Activated naive CD4-positive, alpha-beta T cell treated with anti-CD3 and anti-CD28 coated beads, Interleukin-2, amount 50 U/mL, for 72 hours (primary cell): Measurements from ENCODE around the gene PRKRIP1. TPM values are rescaled to one million over a fixed set of nuclear protein-coding genes. Genes with fewer than 3 reads are reported as not detected.
"Not testable (repeated sequence)": the region's sequence is repeated elsewhere in the genome, so short reads cannot be mapped to it uniquely, and the experiment has no call there.

ENCODE experiments used
- ATAC-seq, 2 donors: fragments of 150-1000 bp; cut with Tn5 transposase; 2 replicates each; pipeline ENCODE4 v1.10.0; 2021; ENCODE audit warnings: mild to moderate bottlenecking in 2 of 2, moderate library complexity in 2 of 2
- DNase-seq, 2 donors: peaks; one replicate each; pipeline ENCODE4 v3.0.0; 2021 to 2022; ENCODE audit warnings: low spot score in 2 of 2
- H3K27ac Mint-ChIP-seq, 2 donors: one replicate each; pipeline ENCODE4 v1.8.0; 2022; ENCODE audit warnings: mild to moderate bottlenecking in 2 of 2, mixed read lengths in 2 of 2
- H3K36me3 Mint-ChIP-seq, 2 donors: one replicate each; pipeline ENCODE4 v1.8.0; 2022; ENCODE audit warnings: mixed read lengths in 2 of 2
- H3K9me3 Mint-ChIP-seq, 2 donors: one replicate each; pipeline ENCODE4 v1.8.0; 2022; ENCODE audit warnings: mixed read lengths in 2 of 2
- total RNA-seq, 2 donors: library from RNA; stranded (reverse); gene quantifications; one replicate each; pipeline ENCODE4 v1.2.3, GENCODE V29; 2022

The PRKRIP1 gene
- total RNA-seq, 2 donors from 2014 or later, result 22.9 to 42.3 TPM

DNA sequence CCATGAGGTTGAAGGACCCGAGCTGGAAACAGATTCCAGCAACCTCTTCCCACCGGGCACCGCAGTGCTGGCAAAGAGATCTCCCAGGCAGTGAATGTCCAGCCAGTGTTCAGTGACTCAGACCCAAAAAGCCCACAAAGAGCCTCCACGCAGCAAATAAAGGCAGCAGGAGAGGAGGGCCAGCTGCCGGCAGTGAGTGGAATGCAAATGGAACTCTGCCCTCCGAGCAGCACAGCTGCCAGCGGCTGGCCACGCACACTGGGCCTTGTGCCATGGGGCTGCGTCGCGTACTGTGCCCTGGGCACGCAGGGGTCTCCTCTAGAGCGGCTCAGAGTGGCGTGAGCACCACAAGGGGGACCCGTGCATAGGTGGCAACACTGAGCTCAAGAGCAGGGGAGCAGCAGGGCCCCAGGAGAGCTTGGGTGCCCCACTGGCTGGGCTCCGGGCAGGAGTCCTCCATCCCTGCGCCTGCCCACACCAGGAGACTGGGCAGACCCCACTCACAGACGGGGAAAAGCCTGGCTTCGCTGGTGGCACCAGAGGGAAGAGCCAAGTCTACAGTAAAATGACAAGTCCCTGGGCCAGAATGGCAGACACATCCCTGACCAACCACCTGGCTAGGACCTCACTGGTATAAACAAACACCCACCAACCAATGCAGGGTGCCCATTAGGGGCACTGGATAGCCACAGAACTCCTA, 78.7 kb downstream of the PRKRIP1 start:
- H3K27ac Mint-ChIP-seq, ATAC-seq, H3K36me3 Mint-ChIP-seq, H3K9me3 Mint-ChIP-seq: not testable (repeated sequence)
- DNase-seq, result peak in 1 of 2 donors; percentile 39

Other genes with a start within 250 kb of the PRKRIP1 start
- gene SH2B2, start 109.5 kb upstream of the PRKRIP1 start, total RNA-seq, result 1 to 10 TPM in 1 of 2 donors, under 1 TPM in 1; 0.84 to 6.3 TPM
- gene SPDYE6, start 39.9 kb upstream of the PRKRIP1 start, total RNA-seq, result not detected
- 10 to 100 TPM; 25.8 to 26.7 TPM for gene ORAI2, start 37.2 kb downstream of the PRKRIP1 start, total RNA-seq
- gene ALKBH4, start 68.5 kb downstream of the PRKRIP1 start, total RNA-seq, result 1 to 10 TPM; 8.2 to 9.3 TPM
- 10 to 100 TPM; 11.6 to 12.5 TPM for gene LRWD1, start 68.6 kb downstream of the PRKRIP1 start, total RNA-seq
- gene POLR2J, start 82.6 kb downstream of the PRKRIP1 start, total RNA-seq, result 10 to 100 TPM; 56.9 to 79.6 TPM
- 10 to 100 TPM; 21.8 to 23.9 TPM for gene RASA4B, start 121.4 kb downstream of the PRKRIP1 start, total RNA-seq
- 10 to 100 TPM; 23.3 to 26.0 TPM for gene UPK3BL2, start 147.3 kb downstream of the PRKRIP1 start, total RNA-seq
- gene SPDYE2, start 154.9 kb downstream of the PRKRIP1 start, total RNA-seq, result not detected
- 10 to 100 TPM; 68.5 to 69.1 TPM for gene POLR2J3, start 176.2 kb downstream of the PRKRIP1 start, total RNA-seq
- gene RASA4, start 220.4 kb downstream of the PRKRIP1 start, total RNA-seq, result 10 to 100 TPM; 47.8 to 79.4 TPM
- gene UPK3BL1, start 246.4 kb downstream of the PRKRIP1 start, total RNA-seq, result 10 to 100 TPM; 38.5 to 43.4 TPM